CD4-positive, alpha-beta T cell treated with Interleukin-6 at 100 ng/mL for 8 hours (primary cell): ENCODE data around the gene B3GALNT1.

Source experiments
- DNase-seq: peaks from one replicate; pipeline ENCODE4 v3.0.0-alpha.2; 2020; ENCODE audit warnings: mixed read lengths, low spot score

Gene B3GALNT1, protein sequence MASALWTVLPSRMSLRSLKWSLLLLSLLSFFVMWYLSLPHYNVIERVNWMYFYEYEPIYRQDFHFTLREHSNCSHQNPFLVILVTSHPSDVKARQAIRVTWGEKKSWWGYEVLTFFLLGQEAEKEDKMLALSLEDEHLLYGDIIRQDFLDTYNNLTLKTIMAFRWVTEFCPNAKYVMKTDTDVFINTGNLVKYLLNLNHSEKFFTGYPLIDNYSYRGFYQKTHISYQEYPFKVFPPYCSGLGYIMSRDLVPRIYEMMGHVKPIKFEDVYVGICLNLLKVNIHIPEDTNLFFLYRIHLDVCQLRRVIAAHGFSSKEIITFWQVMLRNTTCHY

DNA sequence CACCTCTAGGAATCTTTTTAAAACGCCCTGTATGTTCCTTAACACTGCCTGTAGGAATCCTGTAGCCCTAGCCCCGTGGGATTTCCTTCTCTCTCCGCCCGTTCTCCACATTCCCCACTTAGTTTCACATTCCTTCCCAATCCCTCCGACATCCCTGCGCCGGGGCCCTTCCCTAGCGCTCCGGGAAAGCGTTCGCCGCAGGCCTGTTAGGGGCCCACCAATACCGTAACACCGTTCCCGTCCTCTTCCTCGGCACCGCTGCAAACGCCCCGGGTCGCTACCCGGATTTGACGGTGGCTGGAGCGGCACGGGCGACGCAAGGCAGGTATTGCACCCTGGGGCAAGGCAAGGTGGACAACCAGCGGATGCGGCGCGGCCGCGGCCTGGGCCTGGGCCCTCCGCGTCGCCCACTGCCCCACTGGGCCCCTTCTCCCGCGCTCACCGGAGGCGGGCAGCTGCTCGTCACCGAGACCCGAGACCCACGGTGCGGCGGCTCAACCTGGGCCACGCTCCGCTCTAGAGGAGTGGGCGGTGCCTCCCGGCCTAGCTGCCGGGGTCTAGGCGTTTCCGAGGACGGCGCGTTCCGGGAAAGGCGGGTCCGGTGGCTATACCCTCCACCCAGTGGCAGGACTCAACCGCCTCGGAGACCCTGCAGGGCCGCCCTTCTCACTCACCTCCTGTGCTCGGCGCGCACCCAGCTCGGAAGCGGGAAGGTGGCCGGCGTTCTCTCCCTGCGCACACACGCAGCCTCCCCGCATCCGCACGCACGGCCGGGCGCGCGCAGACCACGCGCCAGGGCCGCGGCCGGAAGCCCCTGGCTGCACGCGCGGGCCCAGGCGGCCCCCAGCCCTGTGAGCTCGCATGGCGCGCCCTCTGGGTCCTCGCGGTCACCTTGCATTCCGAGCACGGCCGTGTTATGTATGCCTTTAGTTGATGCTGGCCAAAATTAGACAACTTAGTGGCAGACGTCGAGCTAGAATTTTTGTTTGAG lies at the start of gene B3GALNT1:
Gene B3GALNT1, minus strand, starts transcription at position 789 of the 991 bp plus-strand sequence. CDS start 18,595 bp downstream, outside the sequence.
- no peak for DNase-seq

DNA sequence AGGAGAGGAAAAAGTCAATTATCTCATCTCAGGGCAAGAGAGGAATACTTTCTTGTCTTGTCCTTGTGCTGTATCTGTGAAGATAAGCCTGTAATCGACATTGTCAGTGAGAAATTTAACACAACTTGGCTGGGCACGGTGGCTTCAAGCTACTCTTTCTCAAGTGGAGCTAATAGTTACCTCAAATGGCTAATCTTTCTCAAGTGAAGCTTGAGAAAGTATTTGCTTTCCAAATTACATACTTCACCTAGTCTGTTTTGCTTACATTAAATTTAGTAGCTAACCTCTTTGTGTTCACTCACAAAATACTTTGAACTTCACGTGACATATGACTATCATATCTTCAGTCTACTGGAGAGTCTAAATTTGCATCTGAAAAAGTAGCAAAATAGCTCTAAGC lies 48.3 kb upstream of the B3GALNT1 start:
- no peak for DNase-seq

DNA sequence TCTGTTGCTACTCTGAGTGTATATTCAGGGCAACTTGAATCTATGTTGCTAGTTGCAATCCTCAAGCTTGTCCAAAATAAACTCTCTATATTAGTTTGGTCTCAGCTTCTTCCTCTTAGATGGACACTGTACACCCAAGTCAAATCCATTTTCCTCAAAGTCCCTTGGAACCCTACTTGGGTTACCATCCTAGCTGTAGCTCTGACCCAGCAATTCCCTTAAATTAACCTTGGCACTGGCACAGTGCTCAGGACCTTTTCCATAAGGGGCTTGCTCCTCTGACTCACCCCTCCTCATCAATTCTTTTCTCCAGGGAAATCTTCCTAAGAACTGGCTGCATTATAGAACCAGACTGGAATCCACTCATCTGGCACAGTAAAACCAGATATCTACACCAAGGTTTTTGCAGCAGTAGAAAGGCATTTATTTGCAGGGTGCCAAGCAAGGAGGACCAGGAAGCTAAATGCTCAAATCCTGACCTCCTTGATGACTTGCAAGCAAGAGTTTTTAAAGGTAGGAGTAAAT lies 44.9 kb upstream of the B3GALNT1 start:
- DNase-seq, result no peak

DNA sequence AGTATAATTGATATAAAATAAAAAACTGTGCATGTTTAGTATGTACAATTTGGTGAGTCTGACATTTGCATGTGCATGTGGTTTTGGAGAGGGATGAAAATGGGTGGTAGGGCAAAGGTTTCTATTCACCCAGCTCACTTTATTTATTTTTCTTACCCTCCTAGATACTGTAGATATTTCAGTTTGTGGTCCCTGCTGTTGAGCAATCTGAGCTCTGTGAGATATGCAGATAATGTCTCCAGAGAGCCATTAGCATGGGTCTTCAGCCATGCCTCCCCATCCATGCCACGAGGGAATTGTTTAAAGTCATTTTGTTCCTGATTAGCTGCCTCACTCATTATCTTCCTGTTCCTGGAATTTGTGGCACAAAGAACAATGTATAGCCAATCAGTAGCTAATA lies 44.4 kb upstream of the B3GALNT1 start:
- DNase-seq, result no peak

DNA sequence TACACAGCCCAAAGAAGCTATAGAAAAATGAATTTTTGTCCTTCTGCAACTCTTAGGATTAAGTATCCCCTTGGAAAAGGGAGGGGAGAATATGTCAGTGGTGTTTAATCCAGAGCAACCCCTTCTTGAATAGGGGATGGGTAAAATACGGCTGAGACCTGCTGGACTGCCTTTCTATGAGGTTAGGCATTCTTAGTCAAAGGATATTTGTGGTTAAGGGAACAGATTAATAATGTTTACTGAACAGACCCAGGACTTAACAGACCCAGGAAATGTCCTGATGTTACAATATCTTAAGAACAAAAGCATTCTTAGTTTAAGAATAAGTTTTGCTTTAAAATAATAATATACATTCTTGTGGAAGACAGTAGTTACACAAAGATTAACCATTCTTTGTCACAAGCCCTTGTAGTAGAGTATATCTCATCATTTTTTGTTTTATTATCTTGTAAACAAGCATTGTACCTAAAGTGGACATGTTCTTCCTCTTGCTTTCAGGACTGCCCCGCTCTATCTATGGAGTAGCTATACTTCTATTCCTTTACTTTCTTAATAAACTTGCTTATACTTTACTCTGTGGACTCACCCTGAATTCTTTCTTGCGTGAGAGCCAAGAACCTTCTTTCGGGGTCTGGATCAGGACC lies 43.8 kb upstream of the B3GALNT1 start:
- DNase-seq, result no peak

DNA sequence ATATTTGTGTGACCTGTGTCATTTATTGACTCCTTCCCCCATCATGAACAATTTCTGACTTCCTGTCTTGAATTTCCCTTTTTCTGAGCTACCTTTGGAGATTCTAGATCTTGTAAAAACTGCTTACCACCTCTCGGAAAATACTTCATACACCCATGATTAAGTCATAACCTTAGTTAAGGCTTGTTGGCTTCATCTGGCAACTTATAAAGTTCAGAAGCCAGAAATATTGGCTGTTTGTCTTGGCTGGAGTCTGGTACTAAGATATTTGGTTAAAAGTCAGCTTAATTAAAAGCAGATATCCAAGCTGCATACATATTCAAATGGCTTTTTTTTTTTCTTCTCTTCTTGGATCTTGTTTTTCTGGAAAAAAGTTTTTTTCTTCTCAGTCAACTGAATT lies 37.3 kb upstream of the B3GALNT1 start:
- DNase-seq, result no peak

DNA sequence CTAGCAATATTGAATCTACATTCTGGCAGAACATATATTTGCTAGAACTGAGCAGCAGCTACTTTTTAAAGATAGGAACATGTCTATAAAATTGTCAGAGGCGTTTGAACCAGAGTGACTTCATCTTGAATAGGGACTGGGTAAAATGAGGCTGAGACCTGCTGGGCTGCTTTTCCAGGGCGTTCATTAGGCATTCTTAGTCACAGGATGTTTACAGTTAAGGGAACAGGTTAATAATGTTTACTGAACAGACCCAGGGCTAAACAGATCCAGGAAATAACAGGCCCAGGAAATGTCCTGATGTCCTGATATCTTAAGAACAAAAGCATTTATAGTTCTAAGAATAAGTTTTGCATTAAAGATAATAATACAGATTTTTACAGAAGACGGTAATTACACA lies 34.5 kb upstream of the B3GALNT1 start:
- DNase-seq, result no peak

DNA sequence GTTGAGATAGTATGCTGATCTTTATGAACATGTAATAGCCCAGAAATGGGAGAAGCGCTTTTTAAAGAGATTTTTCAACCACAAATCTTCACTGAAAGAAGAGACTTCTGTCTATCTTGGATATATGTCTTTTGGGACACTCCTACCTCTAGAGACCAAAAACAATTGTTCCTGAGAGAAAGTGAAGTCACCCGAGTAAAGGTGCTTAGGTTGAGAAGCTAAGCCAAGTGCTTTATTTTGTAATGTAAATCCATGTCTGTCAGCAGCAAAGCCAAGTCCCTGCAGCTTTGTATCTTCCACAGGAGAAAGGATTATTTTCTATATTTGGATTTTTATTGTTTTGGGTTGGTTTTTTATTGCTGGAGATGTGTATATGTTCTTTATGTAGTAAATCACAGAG lies 32.1 kb upstream of the B3GALNT1 start:
- DNase-seq, result no peak

DNA sequence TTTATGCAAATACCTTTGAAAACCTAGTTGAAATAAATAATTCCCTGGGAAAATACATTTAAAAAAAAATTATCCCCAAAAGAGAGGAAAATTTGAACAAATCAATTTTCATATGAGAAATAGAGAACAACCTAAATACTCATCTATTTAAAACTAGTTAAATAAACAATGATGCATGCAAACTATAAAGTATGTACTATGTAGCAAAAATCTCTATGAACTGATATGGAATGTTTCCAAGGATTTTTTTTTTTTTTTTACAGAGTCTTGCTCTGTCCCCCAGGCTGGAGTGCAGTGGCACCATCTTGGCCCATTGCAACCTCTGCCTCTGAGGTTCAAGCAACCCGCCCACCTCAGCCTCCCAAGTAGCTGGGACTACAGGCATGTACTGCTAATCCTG lies 27.2 kb upstream of the B3GALNT1 start:
- no peak for DNase-seq

DNA sequence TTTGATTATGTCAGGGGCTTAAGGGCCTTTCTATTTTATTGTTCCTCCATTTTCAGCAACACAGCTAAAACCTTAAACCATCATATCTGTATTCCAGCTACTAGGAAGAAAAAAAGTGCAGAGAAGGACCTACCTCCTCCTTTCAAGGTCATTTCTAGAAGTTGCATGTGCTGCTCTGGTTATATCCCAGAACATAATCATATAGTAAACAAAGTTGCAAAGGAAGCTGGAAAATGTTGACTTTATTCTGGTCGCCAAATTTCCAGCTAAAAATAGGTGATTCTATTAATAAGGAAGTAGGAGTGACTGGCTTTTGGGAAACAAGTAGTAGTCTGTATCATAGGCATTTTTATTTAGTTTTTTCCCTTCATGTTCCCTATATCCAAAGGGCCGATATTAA lies 21.3 kb upstream of the B3GALNT1 start:
- no peak for DNase-seq

DNA sequence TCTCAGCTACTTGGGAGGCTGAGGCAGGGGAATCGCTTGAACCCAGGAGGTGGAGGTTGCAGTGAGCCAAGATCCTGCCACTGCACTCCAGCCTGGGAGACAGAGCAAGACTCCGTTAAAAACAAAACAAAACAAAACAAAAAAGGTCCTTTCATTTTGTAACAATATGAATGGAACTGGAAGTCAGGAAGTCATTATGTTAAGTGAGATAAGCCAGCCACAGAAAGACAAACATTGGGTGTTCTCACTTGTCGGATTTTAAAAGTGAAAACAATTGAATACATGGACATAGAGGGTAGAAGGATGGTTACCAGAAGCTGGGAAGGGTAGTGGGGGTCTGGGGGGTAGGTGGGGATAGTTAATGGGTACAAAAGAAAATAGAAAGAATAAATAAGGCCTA lies 12.5 kb upstream of the B3GALNT1 start:
- no peak for DNase-seq

DNA sequence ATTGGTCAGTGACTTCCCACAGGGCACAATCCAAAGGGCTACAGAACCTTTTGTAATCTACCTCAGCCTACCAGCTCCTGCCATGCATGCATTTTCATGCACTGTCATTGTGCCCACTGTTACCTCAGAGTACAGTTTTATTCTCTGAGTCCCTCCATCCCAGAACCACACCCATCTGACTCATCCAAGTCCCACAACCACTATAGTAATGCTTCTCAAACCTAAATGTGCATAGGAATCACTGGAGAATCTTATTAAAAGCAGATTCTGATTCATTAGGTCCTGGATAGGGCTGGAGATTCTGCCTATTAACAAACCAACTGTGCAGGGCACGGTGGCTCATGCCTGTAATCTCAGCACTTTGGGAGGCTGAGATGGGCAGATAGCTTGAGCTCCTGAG lies 3.7 kb upstream of the B3GALNT1 start:
- DNase-seq, result no peak

DNA sequence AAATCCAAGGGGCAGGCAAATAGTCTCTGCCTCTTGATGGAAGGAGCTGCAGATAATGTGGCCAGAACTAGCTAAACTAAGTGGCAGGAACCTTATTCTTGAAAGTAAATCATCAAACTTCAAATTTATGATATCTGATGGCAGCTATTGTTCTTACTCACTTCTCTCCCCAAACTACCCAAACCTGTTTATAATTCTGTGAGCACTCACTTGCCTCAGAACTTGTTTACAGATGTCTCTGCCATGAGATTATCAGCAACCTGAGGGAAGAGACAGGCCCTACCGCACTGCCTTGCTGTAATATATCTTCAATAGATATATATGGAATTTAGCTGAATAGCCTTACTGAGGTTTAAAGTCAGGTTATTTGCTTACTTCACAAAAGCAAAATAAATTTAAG lies 2.2 kb upstream of the B3GALNT1 start:
- no peak for DNase-seq

DNA sequence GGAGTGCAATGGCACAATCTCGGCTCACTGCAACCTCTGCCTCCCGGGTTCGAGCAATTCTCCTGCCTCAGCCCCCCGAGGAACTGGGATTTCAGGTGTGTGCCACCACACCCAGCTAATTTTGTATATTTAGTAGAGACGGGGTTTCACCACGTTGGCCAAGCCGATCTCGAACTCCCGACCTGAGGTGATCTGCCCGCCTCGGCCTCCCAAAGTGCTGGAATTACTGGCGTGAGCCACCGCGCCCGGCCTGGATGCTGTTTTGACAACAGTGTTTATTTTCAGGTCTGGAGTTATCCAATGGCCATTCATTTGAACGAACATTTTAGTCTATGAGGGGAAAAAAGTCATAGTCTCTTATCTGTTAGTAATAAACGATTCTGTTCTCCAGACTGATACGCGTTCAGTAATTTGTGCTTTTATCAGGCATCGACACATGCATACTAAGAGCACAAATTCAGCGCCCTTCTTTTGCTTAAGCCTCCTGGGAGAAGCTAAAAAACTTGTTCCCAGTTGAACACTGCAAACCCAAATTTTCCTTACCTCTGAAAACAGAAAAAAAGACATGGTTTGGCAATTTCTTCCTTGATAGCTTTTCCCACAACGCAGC lies 1.3 kb downstream of the B3GALNT1 start:
- no peak for DNase-seq

DNA sequence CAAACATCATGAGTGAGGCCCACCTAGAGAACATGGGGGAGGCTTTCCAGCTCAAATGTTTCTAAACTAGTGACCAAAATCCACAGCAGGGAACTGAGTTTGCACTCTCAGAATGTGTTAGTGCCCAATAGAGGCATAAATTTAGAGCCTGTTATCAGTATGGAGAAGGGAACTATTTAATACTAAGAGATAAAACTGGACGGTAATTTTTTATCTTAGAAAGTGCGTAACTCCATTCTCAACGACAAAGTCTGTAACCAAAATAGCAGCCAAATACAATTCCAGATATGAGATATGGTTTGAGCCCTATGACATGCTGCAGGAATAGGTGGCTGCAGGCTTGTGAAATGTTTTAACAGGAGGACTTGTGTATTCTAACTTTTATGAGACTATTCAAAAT lies 3.5 kb downstream of the B3GALNT1 start:
- DNase-seq, result no peak

DNA sequence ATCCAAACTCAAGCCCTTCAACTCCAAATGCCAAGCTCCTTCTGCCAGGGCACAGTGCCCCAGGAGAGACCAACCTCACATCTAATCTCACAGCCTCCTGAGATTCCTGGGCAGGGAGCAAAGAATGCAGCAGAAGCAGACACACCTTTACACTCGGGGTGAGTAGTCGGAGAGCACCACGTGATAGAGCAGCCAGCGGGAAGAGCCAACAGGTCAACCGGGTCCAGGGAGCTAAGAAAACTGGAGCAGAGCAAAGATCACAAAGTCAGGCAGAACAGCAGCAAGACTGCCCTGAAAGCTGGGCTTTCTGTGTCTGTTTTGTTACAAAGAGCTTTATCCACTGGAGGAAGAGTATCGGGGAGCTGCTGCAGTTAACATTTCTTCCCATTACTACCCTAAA lies 4.2 kb downstream of the B3GALNT1 start:
- DNase-seq, result no peak

DNA sequence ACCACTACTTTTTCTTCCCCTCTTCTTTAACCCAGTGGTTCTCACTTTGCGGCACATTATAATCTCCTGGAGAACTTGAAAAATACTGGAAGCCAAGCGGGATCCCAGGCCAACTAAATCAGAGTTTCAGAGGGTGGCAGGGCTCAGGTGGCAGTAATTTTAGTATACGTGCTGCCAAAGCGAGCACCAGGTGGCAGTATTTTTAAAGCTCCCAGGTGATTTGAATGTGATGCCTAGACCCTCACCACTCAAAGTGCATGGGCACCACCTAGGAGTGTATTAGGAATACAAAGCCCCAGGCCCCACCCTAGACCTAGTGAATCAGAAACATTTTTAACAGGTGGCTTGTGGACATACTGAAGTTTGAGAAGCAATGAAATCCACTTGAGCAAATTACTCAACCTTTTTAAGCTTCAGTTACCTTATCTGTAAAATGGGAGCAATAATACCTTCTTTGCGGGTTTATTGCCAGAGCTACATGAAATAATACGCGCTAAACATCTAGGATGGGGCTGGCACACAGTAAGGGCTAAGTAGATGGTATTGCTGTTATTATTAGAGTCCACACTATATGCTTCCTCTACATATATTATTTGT lies 8.3 kb downstream of the B3GALNT1 start:
- peak; percentile 3 for DNase-seq

DNA sequence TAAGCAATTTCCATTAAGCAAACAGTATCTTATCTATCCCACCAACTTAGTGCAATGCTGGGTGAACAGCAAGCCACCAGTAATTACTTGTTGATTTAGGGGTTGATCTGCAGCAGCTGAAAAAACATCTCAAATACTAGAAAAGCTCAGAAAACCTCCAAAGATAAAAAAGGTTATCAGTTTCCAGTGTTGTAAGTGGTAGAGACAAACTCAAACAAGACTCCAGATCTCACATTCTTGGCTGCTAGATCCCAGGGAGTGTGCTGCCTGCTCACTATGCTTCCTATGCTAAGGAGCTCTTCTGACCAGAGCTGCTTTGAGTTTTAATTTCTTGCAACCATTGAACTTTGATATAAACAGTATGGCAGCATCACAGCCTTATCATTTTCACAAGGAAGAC lies 11.3 kb downstream of the B3GALNT1 start:
- DNase-seq, result no peak

DNA sequence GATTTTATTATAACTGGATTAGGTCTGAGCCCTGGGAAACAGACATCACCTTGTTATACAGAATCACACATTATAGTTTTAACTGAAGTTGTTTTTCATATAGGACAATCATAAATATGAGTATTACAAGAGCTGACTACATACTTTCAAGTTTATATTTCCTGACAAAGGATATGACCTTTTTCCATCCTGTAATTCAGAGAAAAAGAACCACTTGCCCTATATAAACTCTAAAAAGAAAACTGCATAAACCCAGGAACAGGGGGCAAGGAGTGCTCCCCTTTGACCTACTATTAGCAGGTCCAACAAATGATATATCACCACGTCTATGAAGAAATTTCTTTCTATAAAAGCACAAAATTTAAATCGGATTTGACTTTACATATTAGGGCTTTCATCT lies 20.9 kb downstream of the B3GALNT1 start:
- DNase-seq, result no peak

DNA sequence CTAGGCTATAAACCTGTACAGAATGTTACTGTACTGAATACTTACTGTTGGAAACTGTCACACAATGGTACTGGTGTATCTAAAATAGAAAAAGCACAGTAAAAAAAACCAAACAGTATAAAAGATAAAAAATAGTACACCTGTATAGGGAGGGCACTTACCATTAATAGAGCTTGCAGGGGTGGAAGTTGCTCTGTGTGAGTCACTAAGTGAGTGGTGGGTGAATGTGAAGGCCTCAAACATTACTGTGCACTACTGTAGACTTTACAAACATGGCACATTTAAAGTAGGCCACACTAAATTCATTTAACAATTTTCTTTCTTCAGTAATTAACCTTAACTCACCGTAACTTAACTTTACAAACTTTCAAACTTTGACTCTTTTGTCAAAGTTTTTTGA lies 22.0 kb downstream of the B3GALNT1 start:
- DNase-seq, result no peak

DNA sequence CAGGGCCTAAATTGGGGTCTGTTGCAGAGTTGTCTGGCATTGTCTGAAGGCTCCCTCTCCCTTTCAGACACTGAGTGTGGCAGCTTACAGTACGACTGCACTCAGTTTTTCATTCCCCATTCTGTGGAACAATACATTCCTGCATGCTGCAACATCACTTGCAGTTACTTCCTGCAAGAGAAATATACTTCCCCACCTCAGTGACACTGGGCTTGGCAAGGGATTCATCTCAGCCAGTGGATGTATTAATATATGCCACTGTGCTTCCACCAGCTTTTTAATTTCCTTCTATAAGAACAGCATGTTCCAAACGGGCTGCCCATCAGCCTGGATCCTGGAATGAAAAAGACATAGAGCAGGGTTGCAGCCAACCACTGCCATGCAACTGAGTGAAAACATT lies 23.1 kb downstream of the B3GALNT1 start:
- no peak for DNase-seq

DNA sequence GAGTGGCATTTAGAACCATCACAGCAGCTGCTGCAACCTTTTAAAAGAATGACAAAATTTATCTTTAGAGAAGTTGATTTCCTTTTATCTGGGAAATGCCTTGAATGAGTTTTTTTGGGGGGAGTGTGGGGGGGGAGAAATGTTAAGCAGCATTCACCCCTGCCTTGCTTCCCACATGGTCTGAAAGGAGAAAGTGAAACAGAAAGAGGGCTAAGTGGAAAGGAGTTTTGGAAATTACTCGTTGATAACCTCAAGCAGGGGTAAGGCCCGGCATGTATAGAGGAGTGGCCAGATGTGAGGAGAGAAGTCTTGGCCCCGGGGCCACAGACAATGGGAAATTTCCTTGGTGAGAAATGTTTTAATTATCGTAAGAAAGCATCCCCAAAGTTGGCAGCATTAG lies 23.5 kb downstream of the B3GALNT1 start:
- DNase-seq, result no peak
